Skeletal muscle tissue (tissue), 4 donors: ENCODE measurements around the gene SDR9C7. TPM values are rescaled to one million over a fixed set of nuclear protein-coding genes. Genes with fewer than 3 reads are reported as not detected.
"Not testable (repeated sequence)": the region's sequence is repeated elsewhere in the genome, so short reads cannot be mapped to it uniquely, and the experiment has no call there.

Experiments
- H3K27ac ChIP-seq: one replicate; pipeline ENCODE4 v1.7.0; 2013; ENCODE audit warnings: mild to moderate bottlenecking, low read depth, low read length, inconsistent platforms
- H3K27me3 ChIP-seq, 3 donors: one replicate each; pipeline ENCODE4 v1.7.0; 2013; ENCODE audit warnings: low read length in 3 of 3; ENCODE audit not compliant: control insufficient read depth in 3 of 3, insufficient read depth in 3 of 3
- H3K36me3 ChIP-seq, 3 donors: one replicate each; pipeline ENCODE4 v1.7.0; 2013; ENCODE audit warnings: low read length in 3 of 3; ENCODE audit not compliant: control insufficient read depth in 3 of 3, insufficient read depth in 3 of 3
- H3K4me1 ChIP-seq, 3 donors: one replicate each; pipeline ENCODE4 v1.7.0; 2013; ENCODE audit warnings: low read length in 3 of 3, mild to moderate bottlenecking in 3 of 3; ENCODE audit not compliant: control insufficient read depth in 3 of 3, insufficient read depth in 3 of 3
- H3K4me3 ChIP-seq, 3 donors: one replicate each; pipeline ENCODE4 v1.7.0; 2013; ENCODE audit warnings: low read length in 3 of 3
- H3K9ac ChIP-seq, 3 donors: one replicate each; pipeline ENCODE4 v1.7.0; 2013; ENCODE audit warnings: low read length in 3 of 3, mild to moderate bottlenecking in 3 of 3, moderate library complexity in 2 of 3, low read depth in 1 of 3
- H3K9me3 ChIP-seq, 3 donors: one replicate each; pipeline ENCODE4 v1.7.0; 2013; ENCODE audit warnings: low read length in 3 of 3; ENCODE audit not compliant: control insufficient read depth in 3 of 3
- total RNA-seq: library from RNA; depleted of rRNA; stranded (reverse); fragments of >200 nt; gene quantifications from one replicate; pipeline ENCODE4 v1.2.3, GENCODE V29; 2014
- donor health status: Osteomylitis.

Gene SDR9C7
- total RNA-seq, 1 donor from 2014 or later = not detected

GRCh38 chr12:56965997-56966642, 31.9 kb upstream of the SDR9C7 start:
- H3K27ac ChIP-seq, H3K9ac ChIP-seq, H3K9me3 ChIP-seq, H3K36me3 ChIP-seq, H3K4me3 ChIP-seq, H3K27me3 ChIP-seq, H3K4me1 ChIP-seq: not testable (repeated sequence)

GRCh38 chr12:56965124-56965523, 30.9 kb upstream of the SDR9C7 start:
- not testable (repeated sequence) for H3K4me3 ChIP-seq, H3K27me3 ChIP-seq, H3K9ac ChIP-seq, H3K27ac ChIP-seq, H3K36me3 ChIP-seq, H3K4me1 ChIP-seq, H3K9me3 ChIP-seq

GRCh38 chr12:56963557-56963956, 29.3 kb upstream of the SDR9C7 start:
- H3K9me3 ChIP-seq, H3K27ac ChIP-seq, H3K4me3 ChIP-seq, H3K27me3 ChIP-seq, H3K4me1 ChIP-seq, H3K9ac ChIP-seq, H3K36me3 ChIP-seq: not testable (repeated sequence)

- not testable (repeated sequence) for H3K36me3 ChIP-seq, H3K27me3 ChIP-seq, H3K27ac ChIP-seq, H3K4me1 ChIP-seq, H3K9me3 ChIP-seq, H3K9ac ChIP-seq, H3K4me3 ChIP-seq
Measured at GRCh38 chr12:56962247-56962646, 28.0 kb upstream of the SDR9C7 start.

- Histone ChIP-seq H3K27ac (no peak overlapping the region), H3K36me3 (no peaks in the 10 kb centered on the region), H3K9ac (no peak overlapping the region)
Measured at GRCh38 chr12:56958422-56958821, 24.2 kb upstream of the SDR9C7 start.

GRCh38 chr12:56957229-56958052, 23.2 kb upstream of the SDR9C7 start, which contains the start of gene RDH16:
Gene RDH16 (minus strand): TSS chr12:56957608. CDS start chr12:56957462, 146 bp downstream.
- Histone ChIP-seq H3K4me1 (no peaks in the 10 kb centered on the region), H3K9me3 (peaks cover 0 to 4% (median 3%) of the 10 kb centered on the region in 3 donors), H3K9ac (no peak within 1 kb of the TSS), H3K36me3 (peaks cover 0 to 1% (median 0%) of the 10 kb centered on the region in 3 donors), H3K4me3 (no peak within 1 kb of the TSS), H3K27ac (no peak within 1 kb of the TSS), H3K27me3 (no peaks in the 10 kb centered on the region)

More at GRCh38 chr12:56958422-56958821, 24.2 kb upstream of the SDR9C7 start:
- Histone ChIP-seq H3K4me1 (no peaks in the 10 kb centered on the region), H3K4me3 (no peak overlapping the region), H3K27me3 (no peaks in the 10 kb centered on the region), H3K9me3 (peaks cover 0 to 4% (median 3%) of the 10 kb centered on the region in 3 donors)

GRCh38 chr12:56955631-56956256, 21.5 kb upstream of the SDR9C7 start:
- Histone ChIP-seq H3K27ac (no peak overlapping the region), H3K9ac (no peak overlapping the region), H3K4me1 (no peaks in the 10 kb centered on the region), H3K27me3 (no peaks in the 10 kb centered on the region), H3K4me3 (no peak overlapping the region), H3K36me3 (peaks cover 0 to 3% (median 2%) of the 10 kb centered on the region in 3 donors), H3K9me3 (peaks cover 0 to 4% (median 3%) of the 10 kb centered on the region in 3 donors)

GRCh38 chr12:56954958-56955355, 20.7 kb upstream of the SDR9C7 start:
- Histone ChIP-seq H3K27ac (no peak overlapping the region), H3K36me3 (peaks cover 0 to 5% (median 4%) of the 10 kb centered on the region in 3 donors), H3K9ac (no peak overlapping the region), H3K27me3 (no peaks in the 10 kb centered on the region), H3K4me1 (no peaks in the 10 kb centered on the region), H3K9me3 (peaks cover 0 to 4% (median 3%) of the 10 kb centered on the region in 3 donors), H3K4me3 (no peak overlapping the region)

GRCh38 chr12:56954057-56954957, 20.1 kb upstream of the SDR9C7 start:
- H3K36me3 ChIP-seq = peaks cover 0 to 5% (median 4%) of the 10 kb centered on the region in 3 donors
- H3K4me3 ChIP-seq = no peak overlapping the region
- H3K4me1 ChIP-seq = no peaks in the 10 kb centered on the region
- H3K9ac ChIP-seq = no peak overlapping the region
- H3K27ac ChIP-seq = no peak overlapping the region
- peaks cover 0 to 4% (median 3%) of the 10 kb centered on the region in 3 donors for H3K9me3 ChIP-seq
- H3K27me3 ChIP-seq = no peaks in the 10 kb centered on the region
